Measurements from ENCODE around the gene STAC.

STAC gene

DNA sequence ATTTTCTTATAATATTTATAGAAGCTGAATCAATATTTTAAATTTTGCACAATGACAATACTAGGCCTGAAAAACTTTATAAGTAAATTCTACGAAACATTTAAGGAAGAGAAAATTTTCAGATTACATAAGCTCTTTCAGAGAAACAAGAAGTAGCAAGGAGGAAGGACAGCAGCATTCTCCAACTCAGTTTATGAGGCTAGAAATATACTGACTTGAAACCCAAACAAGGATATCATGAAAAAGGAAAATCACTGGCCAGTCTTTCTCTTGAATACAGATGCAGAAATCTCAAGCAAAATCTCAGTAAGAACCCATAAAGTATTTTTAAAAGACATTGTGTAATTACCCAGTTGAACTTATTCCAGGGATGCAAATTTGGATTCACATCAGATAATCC is 121.3 kb downstream of the STAC start:
- TF ChIP-seq CTCF (IDR thresholded peaks at IDR 0.05; ENCODE audit: insufficient read depth, low read length) (no peak), GABPA (IDR thresholded peaks at IDR 0.05; ENCODE audit: low read depth) (no peak), POLR2AphosphoS5 (IDR thresholded peaks at IDR 0.05; ENCODE audit: low read depth) (no peak), SPI1 (IDR thresholded peaks at IDR 0.05; ENCODE audit: borderline replicate concordance, low read depth) (no peak)
- TF ChIP-seq, protein P1, sequence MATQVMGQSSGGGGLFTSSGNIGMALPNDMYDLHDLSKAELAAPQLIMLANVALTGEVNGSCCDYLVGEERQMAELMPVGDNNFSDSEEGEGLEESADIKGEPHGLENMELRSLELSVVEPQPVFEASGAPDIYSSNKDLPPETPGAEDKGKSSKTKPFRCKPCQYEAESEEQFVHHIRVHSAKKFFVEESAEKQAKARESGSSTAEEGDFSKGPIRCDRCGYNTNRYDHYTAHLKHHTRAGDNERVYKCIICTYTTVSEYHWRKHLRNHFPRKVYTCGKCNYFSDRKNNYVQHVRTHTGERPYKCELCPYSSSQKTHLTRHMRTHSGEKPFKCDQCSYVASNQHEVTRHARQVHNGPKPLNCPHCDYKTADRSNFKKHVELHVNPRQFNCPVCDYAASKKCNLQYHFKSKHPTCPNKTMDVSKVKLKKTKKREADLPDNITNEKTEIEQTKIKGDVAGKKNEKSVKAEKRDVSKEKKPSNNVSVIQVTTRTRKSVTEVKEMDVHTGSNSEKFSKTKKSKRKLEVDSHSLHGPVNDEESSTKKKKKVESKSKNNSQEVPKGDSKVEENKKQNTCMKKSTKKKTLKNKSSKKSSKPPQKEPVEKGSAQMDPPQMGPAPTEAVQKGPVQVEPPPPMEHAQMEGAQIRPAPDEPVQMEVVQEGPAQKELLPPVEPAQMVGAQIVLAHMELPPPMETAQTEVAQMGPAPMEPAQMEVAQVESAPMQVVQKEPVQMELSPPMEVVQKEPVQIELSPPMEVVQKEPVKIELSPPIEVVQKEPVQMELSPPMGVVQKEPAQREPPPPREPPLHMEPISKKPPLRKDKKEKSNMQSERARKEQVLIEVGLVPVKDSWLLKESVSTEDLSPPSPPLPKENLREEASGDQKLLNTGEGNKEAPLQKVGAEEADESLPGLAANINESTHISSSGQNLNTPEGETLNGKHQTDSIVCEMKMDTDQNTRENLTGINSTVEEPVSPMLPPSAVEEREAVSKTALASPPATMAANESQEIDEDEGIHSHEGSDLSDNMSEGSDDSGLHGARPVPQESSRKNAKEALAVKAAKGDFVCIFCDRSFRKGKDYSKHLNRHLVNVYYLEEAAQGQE (IDR thresholded peaks at IDR 0.05; ENCODE audit: insufficient replicate concordance, low read depth) = no peak
- DNase-seq (ENCODE audit: low read depth in 1 of 2, low spot score in 1 of 2) = no peak
- no peaks in the 10 kb centered on the region for H3K27me3 ChIP-seq (ENCODE audit: insufficient read depth, poor library complexity, severe bottlenecking)
- no peak overlapping the region for H3K4me3 ChIP-seq (replicated peaks; ENCODE audit: insufficient read depth, low read length)
- H3K27ac ChIP-seq (replicated peaks) = no peak overlapping the region

DNA sequence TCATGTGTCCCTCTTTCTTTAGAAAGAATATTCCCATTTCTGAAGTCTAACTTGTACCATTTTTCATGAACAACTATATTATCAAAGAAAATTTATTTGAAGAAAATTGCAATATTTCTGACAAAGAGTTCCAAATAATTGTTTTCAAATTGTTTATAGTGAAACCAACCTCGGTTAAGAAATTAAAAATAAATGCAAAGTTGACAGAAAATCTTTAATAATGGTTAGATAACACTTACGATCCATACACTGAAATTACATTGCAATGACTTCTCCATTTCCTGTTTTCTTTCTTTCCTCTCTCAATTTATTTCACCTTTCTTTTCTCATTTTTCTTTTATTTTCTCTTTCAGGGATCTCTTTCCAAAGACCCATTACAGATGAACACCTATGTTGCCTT is 125.1 kb downstream of the STAC start:
- no peak for DNase-seq (ENCODE audit: low read depth in 1 of 2, low spot score in 1 of 2)
- TF ChIP-seq, protein P1 (IDR thresholded peaks at IDR 0.05; ENCODE audit: insufficient replicate concordance, low read depth) = no peak
- no peak for TF ChIP-seq POLR2AphosphoS5 (IDR thresholded peaks at IDR 0.05; ENCODE audit: low read depth)
- no peak for TF ChIP-seq SPI1 (IDR thresholded peaks at IDR 0.05; ENCODE audit: borderline replicate concordance, low read depth)
- no peak for TF ChIP-seq GABPA (IDR thresholded peaks at IDR 0.05; ENCODE audit: low read depth)
- no peak for TF ChIP-seq CTCF (IDR thresholded peaks at IDR 0.05; ENCODE audit: insufficient read depth, low read length)
- H3K27me3 ChIP-seq (ENCODE audit: insufficient read depth, poor library complexity, severe bottlenecking) = no peaks in the 10 kb centered on the region
- H3K27ac ChIP-seq (replicated peaks) = no peak overlapping the region
- H3K4me3 ChIP-seq (replicated peaks; ENCODE audit: insufficient read depth, low read length) = no peak overlapping the region

- DNase-seq (ENCODE audit: low read depth in 1 of 2, low spot score in 1 of 2) = no peak
- no peaks in the 10 kb centered on the region for H3K27me3 ChIP-seq (ENCODE audit: insufficient read depth, poor library complexity, severe bottlenecking)
- H3K27ac ChIP-seq (replicated peaks) = no peak overlapping the region
- H3K4me3 ChIP-seq (replicated peaks; ENCODE audit: insufficient read depth, low read length) = no peak overlapping the region
- TF ChIP-seq CTCF (IDR thresholded peaks at IDR 0.05; ENCODE audit: insufficient read depth, low read length) (no peak), POLR2AphosphoS5 (IDR thresholded peaks at IDR 0.05; ENCODE audit: low read depth) (no peak), GABPA (IDR thresholded peaks at IDR 0.05; ENCODE audit: low read depth) (no peak), SPI1 (IDR thresholded peaks at IDR 0.05; ENCODE audit: borderline replicate concordance, low read depth) (no peak)
- TF ChIP-seq, protein P1 (IDR thresholded peaks at IDR 0.05; ENCODE audit: insufficient replicate concordance, low read depth) = no peak
Measured at GRCh38 chr3:36511791-36512486, 131.6 kb downstream of the STAC start.
